Hematopoietic multipotent progenitor cell treated with erythropoietin and hydrocortisone succinate and interleukin-3 and kit ligand, for 17 days (in vitro differentiated cells): ENCODE results near the gene KCTD17.

ENCODE experiments used
- DNase-seq: peaks from one replicate; pipeline ENCODE4 v3.0.0-alpha.2; 2015; ENCODE audit warnings: low spot score

KCTD17 gene

DNA sequence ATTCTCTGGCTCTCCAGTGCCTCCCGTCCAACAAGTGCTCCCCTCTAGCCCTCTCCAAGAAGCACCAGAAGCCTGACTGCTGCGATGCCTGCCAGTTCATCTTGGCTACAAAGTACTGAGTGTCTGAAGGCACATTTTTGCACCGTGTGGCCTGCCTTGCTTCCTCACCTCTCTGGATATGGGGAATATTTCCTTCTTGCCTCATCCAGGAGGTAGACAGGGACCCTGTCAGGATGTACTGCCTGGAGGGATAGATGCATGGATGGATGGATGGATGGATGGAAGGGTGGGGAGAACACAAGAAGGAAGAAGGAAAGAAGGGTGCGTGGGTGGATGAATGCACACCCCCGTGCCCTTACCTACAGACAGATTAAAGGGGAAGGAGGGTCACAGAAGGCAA, 27.6 kb downstream of the KCTD17 start:
- DNase-seq, result no peak

DNA sequence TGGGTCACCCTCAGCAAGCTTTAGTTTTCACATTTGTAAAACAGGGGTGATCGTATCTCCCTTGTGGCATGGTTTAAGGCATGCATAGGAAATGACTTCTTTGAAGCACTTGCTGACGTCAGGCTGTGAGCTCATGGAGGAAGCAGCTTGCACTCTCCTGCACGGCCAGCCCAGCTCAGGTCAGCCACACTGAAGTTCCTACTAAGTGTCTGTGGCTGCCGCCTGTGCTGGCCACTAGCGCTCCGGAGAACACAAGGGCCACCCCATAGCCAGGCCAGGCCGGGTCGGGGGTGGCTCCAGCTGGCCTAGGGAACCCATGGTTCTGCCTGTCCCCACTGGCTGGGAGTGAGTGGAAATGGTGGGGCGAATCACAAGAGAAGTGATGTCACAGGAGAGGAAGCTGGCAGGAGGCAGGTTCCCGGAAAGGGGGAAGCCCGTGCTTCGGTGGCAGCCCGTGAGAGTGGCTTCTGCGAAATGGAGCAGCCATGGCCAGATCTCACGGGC, 28.2 kb downstream of the KCTD17 start:
- no peak for DNase-seq

DNA sequence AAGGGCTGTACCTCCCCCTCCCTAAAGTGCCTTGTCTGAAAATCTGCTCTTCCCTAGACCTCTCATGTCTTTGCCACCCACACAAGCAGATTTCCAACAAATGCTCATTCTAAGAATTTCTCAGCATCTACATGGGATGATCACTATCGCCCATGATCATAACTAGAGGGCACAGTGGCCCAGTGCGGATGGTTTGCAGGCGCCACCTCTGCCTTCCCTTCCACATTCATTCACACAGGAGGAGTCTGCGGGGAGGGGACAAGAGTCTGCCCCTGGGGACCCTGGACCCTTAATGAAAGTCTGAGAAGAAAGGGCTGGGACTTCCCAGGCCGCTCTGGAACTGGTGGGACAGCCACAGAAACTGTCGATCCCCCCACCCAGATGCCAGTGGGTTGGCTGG, 28.9 kb downstream of the KCTD17 start:
- no peak for DNase-seq

DNA sequence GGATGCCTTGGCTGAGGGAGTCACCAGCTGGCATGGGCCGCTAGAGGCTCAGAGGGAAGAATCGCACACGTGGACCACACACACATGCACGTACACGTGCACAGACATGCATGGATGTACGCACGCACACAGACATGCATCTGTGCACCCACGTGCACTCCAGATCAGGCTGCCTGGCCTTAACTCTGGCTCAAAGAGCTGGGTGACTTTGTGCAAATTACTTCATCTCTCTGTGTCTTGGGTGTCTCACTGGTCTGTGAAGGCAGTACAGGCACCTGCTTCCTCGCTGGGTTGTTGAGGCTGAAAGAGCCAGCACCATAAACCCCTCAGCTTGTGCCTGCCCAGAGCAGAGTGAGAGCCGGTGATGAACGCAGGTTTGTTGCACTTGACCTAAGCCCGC, 29.3 kb downstream of the KCTD17 start:
- DNase-seq, result no peak

DNA sequence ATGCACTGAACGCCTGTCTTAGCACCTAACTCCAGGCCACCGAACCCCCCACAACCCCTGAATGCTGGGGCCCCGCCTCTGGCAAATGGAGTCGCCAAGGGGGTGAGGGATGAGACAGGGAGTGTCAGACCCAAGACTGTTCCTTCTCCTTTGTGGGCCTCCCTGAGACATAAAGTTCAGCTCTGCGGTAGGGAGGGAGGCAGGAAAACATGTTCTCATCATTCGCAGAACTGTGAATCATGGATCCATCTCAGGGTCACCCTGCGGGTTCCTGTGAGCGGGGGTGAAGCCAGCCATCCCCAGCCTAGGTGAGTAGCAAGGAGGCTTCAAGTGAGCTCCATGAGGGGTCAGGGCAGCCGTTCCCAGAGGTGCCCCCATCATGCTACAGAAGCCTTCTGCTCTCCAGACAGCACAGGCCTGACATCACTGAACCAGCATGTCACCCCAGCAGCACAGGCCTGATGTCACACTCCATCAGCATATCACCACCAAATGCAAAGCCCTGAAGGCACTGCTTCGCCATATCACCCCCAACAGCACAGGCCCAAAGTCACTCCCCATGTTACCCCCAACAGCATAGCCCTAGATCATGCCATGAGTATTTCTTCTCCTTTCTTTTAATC, 30.8 kb downstream of the KCTD17 start:
- DNase-seq, result no peak

DNA sequence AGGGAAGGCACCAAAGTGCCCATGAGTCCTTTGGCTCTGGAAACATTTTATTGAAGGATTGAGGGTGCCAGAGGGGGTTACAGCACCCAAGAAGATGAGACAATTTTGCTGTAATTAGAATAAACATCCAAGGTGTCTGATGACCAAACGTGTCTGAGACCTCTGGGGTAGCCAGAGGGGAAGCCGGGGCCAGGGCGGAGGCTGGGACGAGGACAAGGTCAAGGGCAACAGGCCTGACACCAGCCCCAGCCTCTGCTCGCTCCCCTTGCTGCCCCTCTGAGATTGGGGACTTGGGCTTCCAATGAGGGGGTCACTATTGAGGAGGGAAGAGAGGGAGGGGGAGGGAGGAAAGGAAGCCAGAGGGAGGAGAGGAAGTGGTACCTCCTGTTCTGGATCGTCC, 32.4 kb downstream of the KCTD17 start:
- no peak for DNase-seq

DNA sequence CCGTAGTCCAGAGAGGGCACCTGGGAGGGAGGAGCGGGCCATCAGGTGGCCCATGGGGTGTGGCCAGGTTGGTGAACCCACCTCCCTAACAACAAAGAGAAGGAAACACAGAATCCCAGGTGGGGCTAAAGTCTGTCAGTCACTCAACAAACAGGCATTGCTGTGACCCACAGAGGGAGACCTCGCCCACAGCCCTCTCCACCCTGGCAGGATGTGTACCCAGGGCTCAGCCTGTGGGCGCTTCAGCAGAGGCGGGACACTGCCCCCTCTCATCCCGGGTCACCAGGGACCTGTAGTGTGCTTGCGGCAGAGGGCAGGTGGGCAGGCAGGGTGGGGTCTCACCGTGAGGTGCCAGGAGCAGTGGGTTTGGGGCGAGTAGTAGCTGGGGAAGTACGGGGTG, 32.8 kb downstream of the KCTD17 start:
- DNase-seq, result no peak

DNA sequence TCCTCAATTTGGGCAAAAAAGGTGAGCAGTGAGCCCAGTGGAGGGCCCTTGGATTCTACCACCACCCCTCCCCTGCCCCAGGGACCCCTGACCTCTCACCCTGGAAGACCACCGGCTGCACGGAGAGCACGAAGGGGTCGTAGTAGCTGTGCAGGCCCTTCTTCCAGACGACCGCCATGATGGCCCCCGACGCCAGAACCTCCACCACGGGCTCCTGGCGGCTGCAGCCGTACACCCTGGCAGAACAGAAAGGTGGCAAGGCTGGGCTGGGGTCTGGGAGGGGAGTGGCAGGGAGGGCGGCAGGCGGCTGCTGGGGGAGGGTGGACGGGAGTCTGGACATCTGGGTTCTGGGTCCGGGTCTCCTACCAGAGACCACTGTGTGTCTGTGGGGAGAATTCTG, 34.6 kb downstream of the KCTD17 start:
- DNase-seq, result no peak

DNA sequence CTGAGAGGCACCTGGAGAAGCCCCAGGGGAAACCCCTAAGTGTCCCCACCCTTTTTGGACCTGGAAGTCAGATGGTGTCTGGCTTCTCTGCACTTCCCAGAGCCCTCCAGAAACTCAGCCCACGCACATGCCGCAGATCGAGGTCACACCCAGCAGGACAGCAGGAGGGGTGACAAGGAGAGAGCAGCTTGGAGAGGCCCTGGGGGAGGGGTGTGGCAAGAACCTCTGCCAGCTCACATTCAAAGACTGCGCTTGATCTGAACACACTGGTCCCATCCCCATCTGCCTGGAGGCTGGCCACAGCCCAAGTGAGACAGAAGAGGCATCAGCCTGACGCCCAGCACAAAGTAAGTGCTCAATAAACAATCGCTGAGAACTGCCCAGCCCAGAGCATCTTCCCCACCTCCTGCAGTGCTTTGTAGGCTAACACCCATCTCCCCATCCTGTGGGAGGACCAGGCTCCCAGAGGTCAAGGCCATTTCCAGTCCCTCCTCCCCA, 36.6 kb downstream of the KCTD17 start:
- DNase-seq, result no peak

DNA sequence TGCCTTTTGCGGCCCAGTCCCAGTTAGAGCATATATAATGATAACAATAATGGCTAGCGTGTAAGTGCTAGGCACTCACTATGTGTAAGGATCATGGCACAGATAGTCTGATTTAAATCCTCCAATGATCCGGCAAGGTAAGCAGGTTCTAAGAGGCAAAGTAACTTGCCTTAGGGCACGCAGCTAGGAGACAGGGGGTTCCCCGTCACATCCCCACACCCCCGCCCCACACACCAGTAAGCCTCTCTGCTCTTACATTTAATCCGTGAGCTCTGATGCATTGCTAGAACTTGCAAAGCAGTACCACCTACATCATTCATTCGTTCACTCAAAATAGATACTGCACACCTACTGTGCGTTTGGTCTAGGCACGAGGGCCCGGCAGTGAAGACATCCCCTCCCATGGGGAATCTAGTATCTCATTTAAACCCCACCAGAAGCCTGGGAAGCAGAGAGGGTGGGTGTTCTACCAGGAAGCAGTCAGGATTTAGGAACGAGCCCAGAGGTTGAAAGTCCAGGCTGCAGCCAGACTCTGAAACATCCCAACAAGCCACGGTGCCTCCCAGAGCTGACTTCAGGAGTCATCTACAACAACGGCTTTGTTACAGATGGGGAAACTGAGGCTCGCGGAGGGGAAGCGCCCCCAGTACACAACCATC, 37.3 kb downstream of the KCTD17 start:
- DNase-seq, result no peak

DNA sequence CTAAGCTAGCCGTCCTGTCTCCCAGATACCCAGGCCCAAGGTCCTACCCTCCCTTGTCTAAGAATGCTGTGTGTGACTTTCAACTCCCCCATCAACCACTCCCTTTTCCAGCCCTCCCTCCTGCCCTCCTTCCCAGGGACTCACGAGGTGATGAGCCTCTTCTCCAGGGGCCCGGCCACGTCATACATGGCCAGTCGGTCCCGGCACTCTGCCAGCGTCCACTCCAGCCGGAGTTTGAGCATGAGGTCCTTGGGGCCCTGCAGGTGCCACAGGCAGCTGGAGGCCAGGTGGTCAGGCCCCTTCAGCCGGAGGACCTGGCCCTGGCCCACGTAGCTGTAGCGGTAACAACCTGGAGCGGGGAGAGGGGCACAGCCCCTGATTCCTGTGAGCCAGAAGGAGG, 37.9 kb downstream of the KCTD17 start:
- DNase-seq, result no peak

DNA sequence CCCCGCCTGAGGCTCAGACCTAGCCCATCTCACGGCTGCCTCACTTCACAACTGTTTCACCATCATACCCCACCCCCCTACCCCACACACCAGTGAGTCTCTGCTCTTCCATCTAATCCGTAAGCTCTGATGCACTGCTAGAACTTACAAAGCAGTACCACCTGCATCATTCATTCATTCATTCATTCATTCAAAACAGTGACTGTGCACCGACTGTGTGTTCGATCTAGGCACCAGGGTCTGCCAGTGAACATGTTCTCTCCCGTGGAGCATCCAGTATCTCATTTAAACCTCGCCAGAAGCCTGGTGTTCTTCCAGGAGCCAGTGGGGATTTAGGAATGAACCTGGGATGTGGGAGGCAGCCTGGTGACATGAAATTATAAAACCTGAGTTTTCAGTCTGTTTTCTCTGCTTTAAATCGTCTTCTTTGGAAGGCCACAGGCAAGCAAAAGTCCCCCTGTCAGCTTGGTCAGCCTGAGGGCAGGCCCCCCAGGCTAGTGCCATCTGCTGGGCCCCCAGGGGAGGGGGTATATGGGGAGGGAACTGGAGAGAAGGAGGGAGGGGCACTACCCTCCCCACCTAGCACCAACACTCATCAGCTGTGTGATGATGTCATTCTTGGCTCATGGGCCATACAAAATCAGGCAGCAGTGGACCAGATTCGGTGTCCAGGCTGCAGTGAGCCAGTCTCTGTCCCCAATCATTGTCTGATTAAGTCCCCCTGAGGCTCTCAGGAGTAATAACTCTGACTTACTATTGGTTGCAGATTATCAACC, 39.6 kb downstream of the KCTD17 start:
- no peak for DNase-seq

DNA sequence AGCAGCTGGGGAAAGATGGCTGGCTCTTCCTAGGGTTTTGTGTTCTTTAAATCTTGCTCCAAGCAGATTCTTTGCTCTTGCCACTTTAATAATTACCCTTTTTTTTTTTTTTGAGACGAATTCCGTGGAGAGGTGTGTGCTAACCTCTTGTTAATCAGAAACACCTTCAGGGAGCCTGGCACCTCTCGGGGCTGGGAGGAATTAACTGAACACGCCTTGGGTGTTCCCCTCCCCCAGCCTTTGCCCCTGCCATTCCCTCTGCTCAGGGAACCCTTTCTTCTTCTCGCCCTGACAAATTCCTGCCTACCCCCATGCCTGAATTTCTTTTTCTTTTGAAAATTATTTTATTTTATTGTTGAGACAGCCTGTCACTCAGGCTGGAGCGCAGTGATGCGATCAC, 40.5 kb downstream of the KCTD17 start:
- no peak for DNase-seq

DNA sequence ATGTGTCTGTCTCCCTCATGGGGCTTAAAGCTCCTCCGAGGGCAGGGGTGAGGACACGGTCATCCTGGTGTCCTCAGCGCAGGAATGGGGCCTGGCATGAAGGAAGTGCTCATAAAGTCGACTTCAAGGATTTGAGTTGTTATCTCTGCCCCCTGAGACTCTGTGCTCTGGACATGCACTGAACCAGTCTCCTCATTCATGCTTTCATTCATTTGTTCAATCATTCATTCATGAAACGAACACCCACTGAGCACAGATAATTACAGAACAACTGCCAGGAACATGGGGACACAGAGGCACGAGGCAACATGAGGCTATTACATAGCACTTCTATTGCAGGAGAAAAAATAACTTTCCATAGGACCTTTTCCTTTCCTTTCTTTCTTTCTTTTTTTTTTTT, 41.5 kb downstream of the KCTD17 start:
- DNase-seq, result no peak

DNA sequence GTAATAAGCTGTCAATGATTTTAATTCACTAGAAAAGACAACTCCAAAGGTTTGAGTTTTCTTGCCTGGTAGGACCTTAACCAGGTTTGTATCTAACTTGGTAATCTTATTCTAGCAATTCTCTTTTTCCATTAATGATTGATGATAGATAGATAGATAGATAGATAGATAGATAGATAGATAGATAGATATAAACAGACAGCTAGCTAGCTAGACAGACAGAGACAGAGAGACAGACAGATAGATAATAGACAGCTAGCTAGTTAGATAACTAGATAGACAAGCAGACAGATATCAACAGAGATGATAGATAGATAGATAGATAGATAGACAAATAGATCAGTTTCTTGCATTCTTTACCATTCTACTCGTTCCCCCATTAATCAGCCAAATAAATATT, 42.7 kb downstream of the KCTD17 start:
- no peak for DNase-seq

DNA sequence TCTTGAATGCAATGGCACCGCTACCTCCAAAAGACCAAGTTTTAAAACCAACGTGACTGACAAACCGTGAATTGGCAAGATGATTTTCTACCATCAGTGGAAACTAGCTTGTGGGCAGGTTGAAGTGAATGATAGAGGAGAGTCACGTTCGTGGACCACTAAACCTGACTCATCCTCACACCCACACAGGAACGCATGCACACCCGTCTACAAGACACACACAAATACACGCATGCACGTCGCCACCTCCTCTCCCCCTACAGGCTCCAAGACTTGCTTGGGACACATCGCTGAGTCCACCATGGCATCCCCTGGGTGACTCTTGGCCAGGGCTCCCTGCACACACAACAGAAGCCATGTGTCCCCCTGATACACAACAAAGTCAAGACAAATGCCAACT, 43.6 kb downstream of the KCTD17 start:
- no peak for DNase-seq

DNA sequence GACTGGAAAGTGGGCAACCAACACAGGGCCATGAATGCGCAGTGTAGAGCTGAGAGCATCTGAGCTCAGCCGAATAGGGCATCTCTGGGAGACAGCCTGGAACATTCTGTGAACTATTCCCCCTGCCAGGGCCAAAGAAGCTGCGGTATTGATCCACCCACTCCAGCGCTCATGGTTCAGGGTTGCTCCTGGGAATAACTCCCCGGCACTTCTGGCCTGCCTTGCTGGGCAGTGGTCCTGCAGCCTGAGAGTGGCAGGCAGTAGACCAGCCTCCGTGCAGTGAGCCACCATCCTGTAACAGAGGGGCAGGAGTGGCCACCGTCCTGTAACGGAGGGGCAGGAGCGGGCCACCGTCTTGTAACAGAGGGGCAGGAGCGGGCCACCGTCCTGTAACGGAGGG, 45.8 kb downstream of the KCTD17 start:
- DNase-seq, result no peak

DNA sequence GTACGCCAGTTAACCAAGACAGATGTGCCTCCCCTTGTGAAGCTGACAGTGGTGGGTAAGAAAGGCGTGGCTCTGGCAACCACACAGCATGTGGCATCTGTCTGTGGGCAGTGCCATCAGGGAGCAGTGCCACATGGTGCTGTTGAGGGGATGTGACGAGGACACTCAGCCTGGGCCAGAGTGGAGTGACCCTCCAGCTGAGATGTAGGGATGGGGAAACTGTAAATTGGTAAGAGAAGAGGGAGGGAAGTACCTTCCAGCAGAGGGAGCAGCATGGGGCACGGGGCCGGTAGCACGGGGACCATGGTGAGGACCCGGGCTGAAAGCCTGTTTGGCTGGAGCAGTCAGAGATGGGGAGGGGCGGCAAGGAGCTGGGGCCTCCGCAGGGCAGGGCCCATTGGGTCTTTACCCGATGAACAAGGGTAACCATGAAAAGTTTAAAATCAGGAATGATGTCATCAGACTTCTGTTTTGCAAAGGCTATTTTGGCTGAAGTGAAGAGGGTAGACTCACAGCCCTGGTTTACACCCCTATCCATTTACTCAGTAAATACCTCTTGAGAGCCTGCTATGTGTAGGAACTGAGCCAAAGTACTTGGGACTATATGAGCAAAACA, 47.5 kb downstream of the KCTD17 start:
- DNase-seq, result no peak

DNA sequence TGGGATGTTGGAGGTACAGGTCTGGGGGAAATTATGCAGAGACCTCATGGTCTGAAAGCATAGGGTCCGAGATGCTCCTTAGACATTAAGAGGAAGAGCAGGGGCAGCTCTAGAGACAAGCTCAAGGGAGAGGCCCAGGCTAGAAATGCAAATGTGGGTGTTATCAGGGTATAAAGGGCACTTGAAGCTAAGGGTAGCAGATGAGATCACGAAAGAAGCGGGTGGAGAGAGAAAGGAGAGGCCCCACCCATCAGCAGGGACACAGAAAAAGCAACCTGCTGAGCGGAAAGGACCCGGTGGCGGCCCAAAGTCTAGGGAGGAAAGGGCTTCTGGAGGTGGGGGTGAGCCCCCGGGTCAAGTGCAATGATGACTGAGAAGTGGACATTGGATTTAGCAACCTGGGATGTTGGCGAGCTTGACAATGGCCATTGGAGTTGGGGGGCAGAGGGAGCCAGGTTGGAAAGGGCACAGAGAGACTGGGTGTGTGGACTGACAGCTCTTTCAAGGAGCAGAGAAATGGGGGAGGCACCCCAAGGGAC, 49.1 kb downstream of the KCTD17 start:
- DNase-seq, result no peak

DNA sequence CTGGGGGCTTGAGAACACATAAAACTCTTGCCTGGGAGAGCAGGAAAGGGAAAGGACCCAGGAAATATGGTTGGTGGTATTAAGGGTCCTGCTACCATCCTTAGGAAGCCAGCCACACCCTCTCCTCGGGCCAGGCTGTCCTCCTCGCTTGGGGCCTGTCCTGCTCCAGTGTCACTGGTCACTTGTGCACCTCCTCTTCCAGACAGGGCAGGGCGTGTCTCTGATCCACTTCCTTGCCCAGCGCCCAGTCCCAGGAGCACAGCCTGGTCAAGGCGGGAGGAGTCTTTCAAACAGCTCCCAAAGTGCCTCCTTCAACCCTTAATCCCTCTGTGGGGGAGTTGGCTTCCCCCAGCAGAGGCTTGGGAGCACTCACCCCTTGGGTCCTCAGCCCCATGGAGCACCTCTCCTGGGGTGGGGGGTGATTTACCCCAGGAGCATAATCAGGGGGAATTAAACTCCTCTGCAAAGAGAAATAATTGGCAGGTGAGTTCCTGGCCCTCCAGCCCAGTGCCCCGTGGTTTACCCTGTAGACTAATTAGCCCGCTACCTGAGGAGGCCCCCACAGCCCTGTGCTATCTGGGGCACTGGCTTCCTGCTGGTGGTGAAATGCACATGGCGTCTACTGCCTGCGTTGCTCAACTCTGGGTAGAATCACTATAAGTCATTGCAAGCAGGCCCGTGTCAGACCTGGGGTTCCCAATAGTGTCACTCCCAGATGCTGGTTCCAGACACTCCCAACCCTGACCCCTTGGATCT, 49.9 kb downstream of the KCTD17 start:
- no peak for DNase-seq

DNA sequence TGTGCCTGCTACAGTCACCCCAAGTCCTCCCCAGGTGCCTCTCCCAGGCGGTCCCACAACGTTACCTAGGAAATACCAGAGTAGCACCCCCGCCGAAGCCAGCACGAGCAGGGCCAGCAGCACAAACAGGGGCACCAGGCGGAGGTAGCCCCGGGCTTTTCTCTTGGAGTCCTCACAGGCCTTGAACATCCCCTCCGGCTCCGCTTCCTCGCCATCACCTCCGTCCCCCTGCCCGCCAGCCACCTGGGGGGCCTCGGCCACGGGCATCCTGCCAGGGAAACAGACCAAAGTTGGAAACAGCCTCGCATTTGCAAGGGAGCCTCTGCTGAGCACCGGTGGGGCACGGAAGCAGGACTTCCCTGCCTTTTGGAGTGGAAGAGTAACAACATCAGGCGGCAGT, 51.6 kb downstream of the KCTD17 start:
- no peak for DNase-seq
